NCI-H460 (cell line): ENCODE results near the gene PML. TPM values are rescaled to one million over a fixed set of nuclear protein-coding genes. Genes with fewer than 3 reads are reported as not detected.
A peak's percentile ranks its signal among the peaks of the same experiment; 100 is the strongest.
"Not testable (repeated sequence)": the region's sequence is repeated elsewhere in the genome, so short reads cannot be mapped to it uniquely, and the experiment has no call there.

Experiments used
- DNase-seq: peaks from one replicate; pipeline ENCODE4 v3.0.0-alpha.2; 2016; ENCODE audit warnings: low read depth; ENCODE audit errors: extremely low read depth
- total RNA-seq: library from RNA; depleted of rRNA; stranded (reverse); fragments of >200 nt; shearing (Covaris generic); gene quantifications from 2 replicates; pipeline ENCODE4 v1.2.3, GENCODE V29; 2014

Gene PML
- total RNA-seq, 1 experiment from 2014 or later: 10.1 TPM

DNA sequence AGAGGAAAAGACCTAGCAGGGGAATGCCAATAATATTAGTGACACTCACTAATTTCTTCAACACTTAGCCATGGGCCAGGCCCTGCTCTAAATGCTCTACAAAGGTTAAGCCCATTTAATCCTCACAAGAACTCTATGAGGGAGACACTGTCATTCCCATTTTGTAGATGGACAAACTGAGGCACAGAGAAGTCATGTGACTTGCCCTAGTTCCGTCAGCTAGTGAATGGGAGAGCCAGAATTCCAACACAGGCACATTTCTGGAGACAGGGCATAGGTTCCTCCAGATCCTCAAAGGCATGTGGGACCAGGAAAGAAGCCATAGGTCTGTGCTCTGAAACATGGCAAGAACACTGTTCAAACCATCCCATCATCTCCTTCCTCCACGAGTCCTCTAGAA is 36.7 kb upstream of the PML start:
- no peak for DNase-seq

DNA sequence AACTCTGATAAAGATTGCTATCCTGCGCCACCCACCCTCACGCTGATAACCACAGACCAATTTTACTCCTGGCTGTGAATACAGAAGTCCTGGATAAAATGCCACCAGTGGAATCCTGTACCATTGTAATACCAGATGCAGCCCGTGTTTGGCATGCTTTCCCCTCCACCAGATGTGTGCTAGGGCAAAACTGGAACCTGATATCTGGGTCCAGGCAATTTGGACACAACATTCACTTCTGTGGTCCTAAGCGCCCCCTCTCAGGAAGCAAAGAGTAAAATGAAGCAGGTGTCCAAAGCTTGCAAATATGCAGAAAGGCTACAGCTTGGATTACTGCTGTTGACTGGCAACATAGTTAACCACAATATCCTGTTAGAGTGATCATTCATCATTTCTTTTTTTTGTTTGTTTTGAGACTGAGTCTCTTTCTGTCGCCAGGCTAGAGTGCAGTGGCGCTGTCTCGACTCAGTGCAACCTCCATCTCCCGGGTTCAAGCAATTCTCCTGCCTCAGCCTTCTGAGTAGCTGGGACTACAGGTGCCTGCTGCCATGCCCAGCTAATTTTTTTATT is 35.4 kb upstream of the PML start:
- no peak for DNase-seq

DNA sequence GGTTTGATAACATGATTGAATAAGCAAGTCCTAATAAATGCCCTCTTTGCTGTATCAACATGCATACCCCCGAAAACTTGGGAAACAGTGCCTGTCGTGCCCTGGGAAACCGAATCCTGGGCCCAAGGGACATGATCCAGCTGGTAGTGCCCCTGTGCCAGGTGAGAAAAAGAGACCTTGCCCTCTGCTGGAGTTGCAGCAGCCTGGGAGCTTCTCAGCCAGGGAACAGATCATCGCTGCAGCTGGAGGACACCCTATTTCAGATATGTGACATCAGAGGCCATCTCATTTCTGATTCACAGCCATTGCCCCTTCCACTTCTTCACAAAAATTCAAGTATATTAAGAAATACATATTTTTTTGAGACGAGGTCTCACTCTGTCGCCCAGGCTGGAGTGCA is 34.7 kb upstream of the PML start:
- DNase-seq: no peak

DNA sequence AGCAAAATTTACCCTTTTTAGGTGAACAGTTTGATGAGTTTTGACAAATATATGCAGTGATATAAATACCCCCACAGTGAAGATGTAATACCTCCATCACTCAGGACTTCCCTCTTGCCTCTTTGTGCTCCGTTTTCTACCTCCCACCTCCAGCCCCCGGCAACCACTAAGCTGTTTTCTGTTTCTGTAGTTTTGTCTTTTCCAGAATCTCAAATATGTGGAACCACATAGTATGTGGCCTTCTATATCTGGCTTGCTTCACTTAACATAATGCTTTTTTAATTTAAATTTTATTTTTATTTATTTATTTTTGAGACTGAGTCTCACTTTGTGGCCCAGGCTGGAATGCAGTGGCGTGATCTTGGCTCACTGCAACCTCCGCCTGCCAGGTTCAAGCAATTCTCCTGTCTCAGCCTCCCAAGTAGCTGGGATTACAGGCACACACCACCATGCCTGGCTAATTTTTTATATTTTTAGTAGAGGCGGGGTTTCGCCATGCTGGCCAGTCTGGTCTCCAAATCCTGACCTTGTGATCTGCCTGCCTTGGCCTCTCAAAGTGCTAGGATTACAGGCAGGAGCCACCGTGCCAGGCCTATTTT is 33.9 kb upstream of the PML start:
- DNase-seq: not testable (repeated sequence)

DNA sequence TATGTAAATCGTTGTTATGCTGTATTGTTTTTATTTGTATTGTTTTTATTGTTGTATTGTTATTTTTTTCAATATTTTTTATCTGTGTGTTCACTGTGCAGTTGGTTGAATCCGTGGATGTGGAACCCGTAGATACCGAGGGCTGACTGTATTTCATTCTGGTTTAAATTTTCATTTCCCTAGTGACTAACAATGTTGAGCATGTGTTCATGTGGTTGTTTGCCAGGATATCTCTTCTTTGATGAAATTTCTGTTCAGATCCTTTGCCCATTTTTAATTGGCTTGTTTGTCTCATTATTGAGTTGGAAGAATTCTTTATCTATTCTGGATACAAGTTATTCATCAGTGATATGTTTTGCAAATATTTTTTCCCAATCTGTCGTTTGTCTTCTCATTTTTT is 32.1 kb upstream of the PML start:
- DNase-seq: no peak

DNA sequence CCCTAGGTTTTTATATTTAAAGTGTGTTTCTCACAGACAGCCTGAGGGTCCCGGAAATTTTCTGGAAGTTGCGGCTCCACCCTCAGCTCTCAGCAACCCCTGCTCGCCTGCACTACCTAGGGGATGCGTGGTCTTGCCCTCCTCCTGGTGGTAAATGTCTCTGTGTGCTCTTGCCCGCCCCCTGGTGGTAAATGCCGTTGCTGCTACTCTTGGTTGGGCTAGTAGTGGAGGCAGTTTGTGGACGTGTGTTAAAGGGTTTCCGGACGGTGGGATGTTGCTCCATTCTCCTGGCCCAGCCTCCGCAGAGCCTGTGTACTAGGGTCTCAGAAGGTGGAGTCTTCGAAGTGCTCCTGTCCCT is 29.8 kb upstream of the PML start:
- DNase-seq: peak; percentile 82

DNA sequence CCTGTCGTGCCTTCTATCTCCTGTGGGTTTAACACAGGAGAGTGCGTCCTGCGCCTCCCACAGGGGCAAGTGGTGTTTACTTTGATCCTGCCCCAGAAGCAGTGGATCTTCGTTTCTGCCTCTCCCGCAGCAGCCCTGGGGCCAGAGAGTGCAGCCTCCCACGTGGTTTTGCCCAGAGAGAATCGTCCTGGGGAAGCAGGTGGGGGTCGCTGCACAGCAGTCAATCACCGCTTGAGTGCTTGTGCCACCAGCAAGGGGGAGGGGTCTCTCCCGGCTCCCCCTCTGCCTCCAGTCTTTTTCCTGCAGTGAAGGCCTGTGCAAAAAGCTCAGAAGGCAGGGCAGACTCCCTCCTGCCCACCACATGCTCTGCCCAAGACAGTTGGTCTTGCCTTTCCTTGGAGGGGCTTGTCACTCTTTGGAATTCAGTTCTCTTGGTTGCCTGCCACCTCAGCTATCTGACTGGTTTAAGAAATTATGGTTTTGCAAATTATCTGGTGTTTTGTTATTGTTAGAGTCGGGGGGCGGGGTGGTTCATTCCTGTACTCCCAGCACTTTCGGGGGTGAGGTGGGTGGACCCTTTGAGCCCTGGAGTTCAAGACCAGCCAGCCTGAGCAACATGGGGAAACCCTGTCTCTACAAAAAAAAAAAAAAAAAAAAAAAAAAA is 29.3 kb upstream of the PML start:
- no peak for DNase-seq

DNA sequence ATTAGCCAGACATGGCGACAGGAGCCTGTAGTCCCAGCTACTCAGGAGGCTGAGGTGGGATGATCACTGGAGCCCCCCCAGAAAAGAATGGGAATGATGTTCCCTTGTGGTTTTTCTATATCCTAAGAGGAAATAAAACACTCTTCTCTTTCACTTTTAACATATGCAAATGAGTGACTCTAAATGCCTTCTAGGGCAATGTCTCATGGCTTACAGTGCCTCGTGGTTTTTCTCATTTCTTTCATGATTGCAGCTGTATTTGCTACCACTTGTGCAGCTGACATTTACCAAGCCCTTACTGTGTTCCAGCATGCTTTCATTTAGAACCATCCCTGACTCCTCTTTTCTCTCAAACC is 28.8 kb upstream of the PML start:
- DNase-seq: no peak

DNA sequence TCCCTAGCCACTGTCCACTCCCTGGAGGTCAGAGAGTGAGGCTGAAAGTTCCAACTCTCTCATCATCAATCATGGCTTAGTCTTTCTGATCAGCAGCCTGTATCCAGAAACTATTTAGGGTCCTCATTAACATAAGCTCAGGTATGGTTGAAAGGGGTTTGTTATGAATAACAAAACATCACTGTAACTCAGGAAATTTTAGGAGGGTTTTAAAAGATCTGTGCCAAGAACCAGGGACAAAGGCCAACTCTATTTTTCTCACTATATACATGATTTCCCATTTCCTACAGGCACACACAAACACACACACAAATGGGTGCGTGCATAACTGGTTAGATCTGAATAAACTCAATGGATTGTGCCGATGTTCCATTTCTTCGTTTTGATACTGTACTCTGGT is 26.1 kb upstream of the PML start:
- DNase-seq: no peak

DNA sequence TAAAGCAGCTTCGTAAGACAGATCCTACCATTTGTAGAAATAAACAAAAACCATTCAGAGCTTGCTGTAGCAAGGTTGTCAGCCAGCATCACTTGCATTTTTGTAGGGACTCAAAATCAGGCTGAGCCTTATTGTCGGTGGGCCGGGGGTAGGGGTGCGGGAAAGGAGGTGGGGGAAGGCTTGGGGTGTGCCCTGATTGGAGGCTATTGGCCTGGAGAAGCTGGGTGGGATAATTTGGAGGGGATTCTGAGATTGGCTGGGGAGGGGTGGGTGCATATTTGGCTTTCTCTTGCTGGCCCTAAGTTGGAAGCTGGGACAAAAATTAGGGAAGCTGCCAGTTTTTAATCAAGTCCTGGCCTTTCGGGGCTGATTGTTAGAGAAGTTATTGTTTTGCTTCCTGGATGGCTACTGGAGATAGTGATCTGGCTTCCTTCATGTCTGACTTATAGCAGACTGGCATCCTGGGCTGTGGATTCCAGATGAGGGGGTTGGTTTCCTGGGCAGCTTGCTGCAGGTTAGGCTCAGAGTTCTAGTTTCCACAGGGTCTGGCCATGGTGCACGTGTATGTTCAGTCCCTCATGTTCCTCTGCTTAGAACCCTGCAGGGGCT is 25.3 kb upstream of the PML start:
- DNase-seq: no peak

DNA sequence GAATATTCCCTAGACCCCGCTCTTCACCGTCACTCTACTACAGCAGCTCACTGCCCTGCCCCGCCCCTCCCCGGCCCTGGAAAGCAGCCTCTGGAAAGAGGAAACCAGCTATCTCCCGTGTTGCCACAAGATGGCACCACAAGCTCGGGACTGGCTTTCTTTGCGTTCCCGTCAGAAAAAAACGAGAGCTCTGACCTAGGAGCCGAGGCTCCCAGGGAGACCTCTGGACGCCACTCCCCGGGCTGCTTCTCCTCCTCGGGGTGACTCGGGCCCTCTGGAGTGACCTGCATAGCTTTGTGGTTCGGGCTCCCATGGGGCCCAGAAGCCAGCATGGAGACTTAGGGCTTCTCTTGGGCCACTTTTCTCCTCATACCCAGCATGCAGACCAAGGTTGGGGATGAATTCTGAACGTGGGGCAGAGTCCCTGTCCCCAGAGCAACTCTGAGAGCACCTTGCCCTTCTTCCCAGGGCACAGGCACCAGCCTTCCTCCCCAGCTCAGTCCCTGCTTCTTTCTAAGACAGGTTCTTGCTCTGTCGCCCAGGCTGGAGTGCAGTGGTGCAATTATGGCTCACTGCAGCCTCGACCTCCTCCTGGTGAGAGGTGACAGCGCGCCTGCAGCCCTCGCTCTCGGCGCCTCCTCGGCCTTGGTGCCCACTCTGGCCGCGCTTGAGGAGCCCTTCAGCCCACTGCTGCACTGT is 21.4 kb upstream of the PML start:
- DNase-seq: peak; percentile 85

DNA sequence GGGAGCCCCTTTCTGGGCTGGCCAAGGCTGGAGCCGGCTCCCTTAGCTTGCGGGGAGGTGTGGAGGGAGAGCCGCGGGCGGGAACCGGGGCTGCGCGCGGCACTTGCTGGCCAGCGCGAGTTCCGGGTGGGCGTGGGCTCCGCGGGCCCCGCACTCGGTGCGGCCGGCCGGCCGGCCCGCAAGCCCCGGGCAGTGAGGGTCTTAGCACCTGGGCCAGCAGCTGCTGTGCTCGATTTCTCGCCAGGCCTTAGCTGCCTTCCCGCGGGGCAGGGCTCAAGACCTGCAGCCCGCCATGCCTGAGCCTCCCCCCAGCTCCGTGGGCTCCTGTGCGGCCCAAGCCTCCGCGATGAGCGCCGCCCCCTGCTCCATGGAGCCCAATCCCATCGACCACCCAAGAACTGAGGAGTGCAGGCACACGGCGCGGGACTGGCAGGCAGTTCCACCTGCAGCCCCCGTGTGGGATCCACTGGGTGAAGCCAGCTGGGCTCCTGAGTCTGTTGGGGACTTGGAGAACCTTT is 20.8 kb upstream of the PML start:
- not testable (repeated sequence) for DNase-seq

DNA sequence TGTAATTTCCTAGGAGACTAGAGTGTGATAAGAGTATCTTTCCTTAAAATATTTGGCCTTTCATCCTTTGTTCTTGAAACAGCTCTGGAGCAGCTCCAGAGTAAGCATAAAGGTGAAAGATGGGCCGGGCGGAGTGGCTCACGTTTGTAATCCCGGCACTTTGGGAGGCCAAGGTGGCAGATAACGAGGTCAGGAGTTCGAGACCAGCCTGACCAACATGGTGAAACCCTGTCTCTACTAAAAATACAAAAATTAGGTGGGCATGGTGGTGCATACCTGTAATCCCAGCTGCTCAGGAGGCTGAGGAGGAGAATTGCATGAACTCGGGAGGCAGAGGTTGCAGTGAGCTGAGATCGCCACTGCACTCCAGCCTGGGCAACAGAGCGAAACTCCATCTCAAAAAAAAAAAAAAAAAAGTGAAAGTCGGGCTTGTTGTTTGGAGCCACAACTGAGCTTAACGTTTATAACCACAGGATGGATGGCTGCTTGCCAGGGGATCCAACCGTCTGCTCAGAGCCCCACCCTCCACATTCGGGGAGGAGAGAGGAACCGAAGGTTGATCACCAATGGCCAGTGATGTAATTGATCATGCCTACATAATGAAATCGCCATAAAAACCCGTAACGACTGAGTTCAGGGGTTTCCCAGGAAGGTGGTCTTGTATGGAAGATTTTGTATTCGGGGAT is 18.9 kb upstream of the PML start:
- DNase-seq: not testable (repeated sequence)

DNA sequence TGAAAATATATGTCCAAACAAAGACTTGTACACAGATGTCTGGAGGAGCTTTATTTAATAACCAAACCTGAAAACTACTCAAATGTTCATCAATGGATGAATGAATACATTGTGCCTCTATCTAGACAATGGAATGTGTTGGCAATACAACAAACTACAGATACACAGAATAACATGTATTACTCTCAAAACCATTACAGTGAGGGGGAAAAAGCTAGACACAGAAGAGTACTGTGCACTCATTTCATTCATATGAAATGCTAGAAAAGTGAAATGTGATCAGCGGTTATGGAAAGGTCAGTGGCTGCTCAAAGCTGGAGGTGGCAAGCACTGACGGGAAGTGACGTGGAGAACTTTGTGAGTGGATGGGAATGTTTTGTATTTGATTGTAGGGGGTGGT is 15.6 kb upstream of the PML start:
- DNase-seq: no peak

DNA sequence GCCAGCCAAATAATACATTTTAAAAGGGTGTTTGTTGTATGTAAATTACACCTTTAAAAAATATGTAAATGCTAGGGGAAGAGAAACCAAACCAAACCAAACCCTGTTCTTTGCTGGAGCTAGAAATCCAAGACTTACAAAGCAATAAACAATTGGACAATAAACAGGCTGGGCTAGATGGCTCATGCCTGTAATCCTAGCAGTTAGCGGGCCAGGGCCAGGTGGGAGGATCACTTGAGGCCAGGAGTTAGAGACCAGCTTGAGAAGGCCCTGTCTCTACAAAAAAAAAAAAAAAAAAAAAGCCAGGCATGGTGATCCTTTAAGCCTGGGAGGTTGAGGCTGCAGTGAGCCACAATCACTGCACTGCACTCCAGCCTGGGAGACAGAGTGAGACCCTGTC is 14.9 kb upstream of the PML start:
- DNase-seq: no peak

DNA sequence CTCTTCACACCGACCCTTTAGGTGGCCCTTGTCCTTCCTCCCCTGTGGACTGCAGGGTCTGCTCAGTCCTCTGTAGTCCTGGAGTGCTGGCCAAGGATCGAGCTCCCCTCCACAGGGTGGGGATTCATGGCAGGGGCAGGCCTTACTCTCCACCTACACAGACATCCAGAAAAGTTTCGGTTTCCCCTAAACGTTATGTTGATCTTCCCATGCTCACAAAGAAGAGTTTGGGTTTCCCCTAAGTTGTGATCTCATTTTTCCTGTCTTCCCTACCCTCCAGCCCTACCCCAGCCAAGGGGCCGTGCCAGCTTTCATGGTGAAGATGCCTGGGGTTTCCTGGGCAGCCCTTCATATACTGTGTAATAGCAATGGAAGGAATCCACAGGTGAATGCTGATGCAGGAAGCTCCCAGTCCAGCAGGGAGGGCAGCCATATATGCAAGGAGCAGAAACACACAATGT is 12.7 kb upstream of the PML start:
- no peak for DNase-seq

DNA sequence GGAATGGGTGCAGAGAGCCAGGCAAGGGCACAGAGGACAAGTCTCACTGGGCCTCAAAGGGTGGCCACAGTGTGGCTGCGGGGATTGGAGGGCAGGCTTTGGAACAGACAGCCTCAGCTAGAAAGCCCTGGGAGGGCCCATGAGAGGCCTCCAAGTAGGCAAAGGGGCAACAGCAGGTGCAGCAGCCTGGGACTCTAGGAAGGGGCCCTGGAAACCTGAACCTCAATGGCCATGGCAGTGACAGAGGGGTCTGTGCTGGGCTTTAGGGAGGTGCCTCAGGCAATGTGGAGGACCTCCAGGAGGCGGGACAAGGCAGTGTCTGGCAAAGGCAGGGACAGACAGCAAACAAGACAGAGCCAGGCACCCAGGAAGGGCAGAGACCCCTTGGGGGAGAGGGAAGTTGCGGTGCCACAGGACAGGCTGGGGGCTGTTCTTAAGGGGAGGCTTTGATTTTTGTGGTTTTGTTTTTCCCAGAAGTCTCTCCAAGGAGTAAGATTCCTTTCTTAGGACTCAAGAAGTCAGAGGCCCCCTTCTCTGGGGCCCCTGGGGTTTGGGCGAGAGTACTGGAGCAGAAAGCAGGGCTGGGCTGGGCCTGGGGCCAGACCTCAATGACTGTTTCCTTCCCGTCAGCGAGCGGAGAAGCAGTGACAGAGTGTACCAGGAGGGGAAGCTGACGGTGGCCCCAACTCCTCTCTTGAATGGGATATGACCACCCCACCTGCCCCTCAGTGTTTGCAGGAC is 12.1 kb upstream of the PML start:
- DNase-seq: no peak

DNA sequence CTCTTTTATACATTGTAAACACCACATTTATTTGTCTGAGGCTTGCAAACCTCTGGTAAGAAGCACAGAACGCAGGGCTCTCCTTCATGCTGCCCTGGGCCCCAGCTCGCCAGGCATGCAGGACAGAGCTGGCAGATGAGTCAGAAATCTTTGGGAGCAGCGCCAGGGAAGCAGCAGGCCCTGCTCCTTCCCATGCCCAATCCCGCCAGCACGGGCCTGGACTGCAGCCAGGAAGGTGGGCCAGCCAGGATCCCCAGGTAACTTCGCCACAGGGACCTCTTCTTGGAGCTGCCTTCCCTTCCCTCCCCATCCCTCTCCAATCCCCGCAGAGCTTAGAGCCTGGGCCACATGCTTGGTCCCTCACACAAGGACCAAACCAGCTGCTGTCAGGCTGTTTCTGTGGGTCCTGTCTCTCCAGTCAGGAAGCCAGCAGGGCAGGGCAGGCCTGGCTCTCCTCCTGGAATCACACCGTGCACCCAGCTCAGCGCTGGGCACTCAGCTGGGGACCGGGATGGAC is 11.2 kb upstream of the PML start:
- no peak for DNase-seq

DNA sequence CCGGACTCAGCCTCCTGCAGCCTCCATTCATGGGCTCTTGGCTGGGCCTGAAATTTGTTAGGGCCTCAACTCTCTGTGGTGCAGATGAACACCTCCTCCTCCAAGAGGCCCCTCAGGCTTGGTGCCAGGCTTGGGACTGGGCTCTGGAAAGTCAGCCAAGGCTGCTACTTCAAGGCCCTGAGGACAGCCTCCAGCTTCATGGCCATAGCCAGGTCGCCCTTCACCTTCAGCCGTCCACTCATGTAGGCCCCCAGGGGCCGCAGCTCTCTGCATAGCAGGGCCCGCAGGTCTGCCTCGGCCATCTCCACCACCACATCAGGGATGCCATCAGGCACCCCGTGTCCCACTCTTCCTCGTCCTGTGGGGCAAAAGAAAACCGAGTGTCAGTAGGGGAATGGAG is 10.7 kb upstream of the PML start:
- no peak for DNase-seq
